ENCODE results near the gene IFFO2. TPM values are rescaled to one million over a fixed set of nuclear protein-coding genes. Genes with fewer than 3 reads are reported as not detected.
"Not testable (repeated sequence)": the region's sequence is repeated elsewhere in the genome, so short reads cannot be mapped to it uniquely, and the experiment has no call there.

IFFO2 gene
- total and polyA plus RNA-seq, 10 of the 15 experiments (the other 5 are each of a cell fraction or from before 2014, with no cell fraction given), result 1.2 to 18.4 (median 6.7) TPM

GRCh38 chr1:18891858-18892257, 64.6 kb downstream of the IFFO2 start:
- H2AFZ ChIP-seq (ENCODE audit: control insufficient read depth, low read depth, low read length); in situ Hi-C loops (cut with MboI); DNase-seq (ENCODE audit: low read depth, low spot score); H3K27ac ChIP-seq (ENCODE audit: control insufficient read depth, insufficient read depth); H3K9ac ChIP-seq (ENCODE audit: control insufficient read depth, insufficient read depth, low read length); RAD21 ChIA-PET (ENCODE audit: unreplicated experiment); H3K79me2 ChIP-seq (ENCODE audit: control insufficient read depth, insufficient read depth, low read length); POLR2A ChIA-PET; ATAC-seq; H3K36me3 ChIP-seq (ENCODE audit: control insufficient read depth in 2 of 2, insufficient read depth in 2 of 2, low read length in 1 of 2); intact Hi-C loops (cut with micrococcal nuclease; ENCODE audit: unreplicated experiment); H3K4me2 ChIP-seq (ENCODE audit: control insufficient read depth, insufficient read depth); H4K20me1 ChIP-seq (ENCODE audit: control insufficient read depth, insufficient read depth); H3K4me1 ChIP-seq (ENCODE audit: control insufficient read depth, insufficient read depth, low read length); H3K27me3 ChIP-seq (replicated peaks in 1 of 2; ENCODE audit: control insufficient read depth in 2 of 2, insufficient read depth in 2 of 2, low read length in 1 of 2); BruUV-seq (replicated peaks); FAIRE-seq; H3K9me3 ChIP-seq (replicated peaks; ENCODE audit: control insufficient read depth, insufficient read depth, low read length); H3K4me3 ChIP-seq: not testable (repeated sequence)
- ChIA-PET SMC1A (ENCODE audit: uncharacterized antibody, unreplicated experiment) (interaction anchor here (1.0 kb wide), 1 partner anchor 71 kb away, joined by 3 read pairs; no protein-coding TSS in a partner anchor), CTCF (interaction anchor here (1.4 to 1.8 kb wide), 2 partner anchors 16 to 80 kb away, joined by 3 to 4 read pairs; no protein-coding TSS in a partner anchor)
- WGBS (ENCODE audit: insufficient coverage, insufficient replicate concordance, low lambda C conversion rate, missing lambda C conversion rate), result 95% methylated on average over 7 of the region's 7 CpGs

GRCh38 chr1:18891426-18891780, 65.1 kb downstream of the IFFO2 start:
- BruUV-seq (replicated peaks), result no TSS peak
- no peak for FAIRE-seq

More at GRCh38 chr1:18891426-18891780, 65.1 kb downstream of the IFFO2 start:
- H3K79me2 ChIP-seq (ENCODE audit: control insufficient read depth, insufficient read depth, low read length), result no peaks in the 10 kb centered on the region
- no peaks in the 10 kb centered on the region for H3K9me3 ChIP-seq (replicated peaks; ENCODE audit: control insufficient read depth, insufficient read depth, low read length)
- in situ Hi-C loops (cut with MboI), result no loop called here
- peaks cover 0 to 1% of the 10 kb centered on the region in 2 experiments; a peak in 1 of 4 replicates for H3K36me3 ChIP-seq (ENCODE audit: control insufficient read depth in 2 of 2, insufficient read depth in 2 of 2, low read length in 1 of 2)
- no peaks in the 10 kb centered on the region for H3K4me1 ChIP-seq (ENCODE audit: control insufficient read depth, insufficient read depth, low read length)
- no peak overlapping the region for H3K4me2 ChIP-seq (ENCODE audit: control insufficient read depth, insufficient read depth)
- no peak overlapping the region for H3K4me3 ChIP-seq
- no peak overlapping the region for H3K9ac ChIP-seq (ENCODE audit: control insufficient read depth, insufficient read depth, low read length)
- RAD21 ChIA-PET (ENCODE audit: unreplicated experiment), result no interaction called here
- no peak overlapping the region for H2AFZ ChIP-seq (ENCODE audit: control insufficient read depth, low read depth, low read length)
- POLR2A ChIA-PET, result no interaction called here
- no peaks in the 10 kb centered on the region for H4K20me1 ChIP-seq (ENCODE audit: control insufficient read depth, insufficient read depth)
- CTCF ChIA-PET, result interaction anchor here (1.4 kb wide), 1 partner anchor 16 kb away, joined by 3 read pairs; no protein-coding TSS in a partner anchor
- 91% methylated on average over 7 of the region's 7 CpGs for WGBS (ENCODE audit: insufficient coverage, insufficient replicate concordance, low lambda C conversion rate, missing lambda C conversion rate)
- no peak for ATAC-seq
- TF ChIP-seq CHD2 (IDR thresholded peaks at IDR 0.05; ENCODE audit: borderline replicate concordance, low read depth, low read length), result no peak
- TF ChIP-seq MAX (IDR thresholded peaks at IDR 0.05; ENCODE audit: low read depth, low read length), result no peak
- no peak for TF ChIP-seq TARDBP (IDR thresholded peaks at IDR 0.05; ENCODE audit: borderline replicate concordance)
- no peak for TF ChIP-seq BRCA1 (IDR thresholded peaks at IDR 0.05; ENCODE audit: low read depth, low read length)
- no peak for TF ChIP-seq SREBF2 (IDR thresholded peaks at IDR 0.05; ENCODE audit: low read length)
- no peak for TF ChIP-seq BCL11A (IDR thresholded peaks at IDR 0.05; ENCODE audit: low read depth, low read length)
- no peak for TF ChIP-seq YBX1 (IDR thresholded peaks at IDR 0.05)
- TF ChIP-seq ZNF384 (IDR thresholded peaks at IDR 0.05; ENCODE audit: borderline replicate concordance, low read depth, low read length), result no peak
- TF ChIP-seq NFXL1 (IDR thresholded peaks at IDR 0.05; ENCODE audit: borderline replicate concordance), result no peak
- TF ChIP-seq NFYA (IDR thresholded peaks at IDR 0.05; ENCODE audit: borderline replicate concordance, low read depth, low read length), result no peak
- no peak for DNase-seq (ENCODE audit: low read depth, low spot score)
- intact Hi-C loops (cut with micrococcal nuclease; ENCODE audit: unreplicated experiment), result no loop called here
- no peak overlapping the region for H3K27ac ChIP-seq (ENCODE audit: control insufficient read depth, insufficient read depth)
- no peaks in the 10 kb centered on the region for H3K27me3 ChIP-seq (replicated peaks in 1 of 2; ENCODE audit: control insufficient read depth in 2 of 2, insufficient read depth in 2 of 2, low read length in 1 of 2)
- SMC1A ChIA-PET (ENCODE audit: uncharacterized antibody, unreplicated experiment), result no interaction called here

All from GM12878 (cell line).